ENCODE measurements around the gene SERPINA9.
"Not testable (repeated sequence)": the region's sequence is repeated elsewhere in the genome, so short reads cannot be mapped to it uniquely, and the experiment has no call there.

The SERPINA9 gene

DNA sequence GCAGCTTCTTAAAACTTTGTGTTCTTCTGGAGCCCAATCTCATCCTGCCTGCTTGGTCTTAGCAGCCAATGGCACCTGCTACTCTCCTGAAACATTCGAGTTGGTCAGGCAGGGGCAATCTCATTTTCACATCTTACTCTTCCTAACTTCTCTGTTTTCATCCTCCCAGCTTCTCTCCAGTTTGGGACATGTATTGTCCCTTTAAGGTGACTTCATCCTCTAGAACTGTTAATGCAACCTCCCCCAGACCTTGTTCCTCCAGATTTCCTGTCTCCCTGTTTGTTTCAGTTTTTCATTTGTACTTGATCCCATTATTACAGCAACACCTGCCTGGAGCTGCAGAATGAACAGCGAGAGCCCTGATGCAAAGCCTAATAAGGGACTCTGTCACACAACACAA, 54.7 kb downstream of the SERPINA9 start:
- no peak for DNase-seq

DNA sequence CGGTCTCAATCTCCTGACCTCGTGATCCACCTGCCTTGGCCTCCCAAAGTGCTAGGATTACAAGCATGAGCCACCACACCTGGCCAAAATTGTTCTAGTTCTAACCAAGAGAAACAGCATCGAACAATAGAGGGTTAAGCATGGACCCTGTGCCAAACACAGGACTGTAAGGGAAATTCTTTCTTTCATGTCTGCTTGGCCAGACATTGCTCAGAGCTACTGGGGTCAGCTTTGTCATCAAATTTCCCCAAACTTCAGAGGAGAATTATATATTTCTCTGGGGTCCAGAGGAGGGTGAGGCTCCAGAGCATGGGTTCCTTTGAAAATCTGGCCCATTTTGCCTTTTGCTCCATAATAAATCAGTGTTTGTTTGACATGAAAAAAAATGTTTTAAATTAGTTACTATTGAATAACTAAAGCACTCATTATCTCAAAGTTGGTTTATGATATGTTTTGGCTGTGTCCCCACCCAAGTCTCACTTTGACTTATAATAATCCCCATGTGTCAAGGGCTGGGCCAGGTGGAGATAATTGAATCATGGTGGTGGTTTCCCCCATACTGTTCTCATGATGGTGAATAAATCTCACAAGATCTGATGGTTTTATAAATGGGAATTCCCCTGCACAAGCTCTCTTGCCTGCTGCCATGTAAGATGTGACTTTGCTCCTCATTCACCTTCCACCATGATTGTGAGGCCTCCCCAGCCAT, 58.3 kb downstream of the SERPINA9 start:
- DNase-seq = not testable (repeated sequence)
